ENCODE data around the gene TIMM10B. TPM values are rescaled to one million over a fixed set of nuclear protein-coding genes. Genes with fewer than 3 reads are reported as not detected.
A peak's percentile ranks its signal among the peaks of the same experiment; 100 is the strongest.
"Not testable (repeated sequence)": the region's sequence is repeated elsewhere in the genome, so short reads cannot be mapped to it uniquely, and the experiment has no call there.

Gene TIMM10B
- total RNA-seq, 1 experiment from 2014 or later = 24.7 TPM

DNA sequence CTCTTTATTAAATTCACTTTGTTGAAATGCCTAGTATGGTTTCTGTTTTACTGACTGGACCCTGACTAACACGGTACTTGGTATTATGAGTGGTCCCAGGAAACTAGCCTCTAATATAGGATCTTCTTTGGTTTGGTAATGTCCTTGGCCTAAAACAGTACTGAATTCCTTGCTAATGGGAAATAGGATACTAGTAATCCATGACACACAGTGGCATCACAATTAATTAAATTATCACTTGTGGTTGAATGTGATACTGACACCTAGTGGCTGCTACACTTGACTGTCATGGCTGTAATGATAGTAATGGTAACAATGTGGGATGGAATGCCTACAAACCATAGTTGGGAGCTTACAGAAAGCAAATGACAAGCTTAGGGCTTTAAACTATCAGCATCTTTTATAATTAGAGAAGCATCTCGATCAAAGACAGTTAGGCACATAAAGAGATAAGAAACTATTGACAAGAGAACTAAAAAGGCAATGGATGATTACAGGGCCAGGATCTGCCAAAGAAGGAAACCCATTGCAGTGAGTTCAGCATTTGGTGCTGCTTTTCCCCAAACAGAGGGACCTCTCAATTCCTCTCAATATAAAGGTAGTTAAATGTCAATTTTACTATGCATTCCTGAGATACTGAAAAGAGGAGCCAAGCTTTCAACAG lies 24.4 kb downstream of the TIMM10B start:
- peak; percentile 49 for DNase-seq (ENCODE audit: low read depth)

DNA sequence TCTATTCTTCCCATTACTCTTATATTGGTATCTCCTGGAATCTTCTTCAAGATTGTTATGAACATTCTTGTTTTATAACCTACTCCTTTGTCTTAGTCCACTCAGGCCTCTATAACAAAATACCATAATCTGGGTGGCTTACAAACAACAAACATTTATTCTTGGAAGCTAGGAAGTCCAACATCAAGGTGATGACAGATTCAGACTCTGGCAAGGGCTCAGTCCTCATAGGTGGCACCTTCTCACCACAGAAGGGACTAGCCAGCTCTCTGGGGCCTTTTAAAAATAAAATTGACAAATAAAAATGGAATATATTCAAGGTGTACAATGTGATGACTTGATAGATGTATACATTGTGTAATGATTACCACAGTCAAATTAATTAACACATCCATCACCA lies 35.6 kb downstream of the TIMM10B start:
- no peak for DNase-seq (ENCODE audit: low read depth)

DNA sequence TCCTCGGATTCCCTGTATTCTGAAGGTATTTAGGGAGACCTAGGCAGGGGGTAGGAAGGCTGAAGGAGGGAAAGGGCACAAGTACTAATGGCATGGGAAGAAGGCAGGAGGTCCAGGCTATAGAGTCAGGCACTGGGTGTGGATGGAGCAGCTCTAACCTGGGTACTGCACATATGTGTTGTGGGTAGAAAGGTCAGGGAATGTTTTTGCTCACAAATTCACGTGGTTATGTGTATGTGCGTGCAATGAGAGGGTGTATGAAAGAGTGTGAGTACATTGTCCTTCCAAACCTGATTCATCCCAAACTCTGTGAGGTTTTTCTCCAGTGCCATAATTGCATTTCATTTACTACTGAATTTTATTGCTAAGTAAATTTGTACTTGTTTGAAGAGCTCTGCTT lies 39.0 kb downstream of the TIMM10B start:
- DNase-seq (ENCODE audit: low read depth) = no peak

DNA sequence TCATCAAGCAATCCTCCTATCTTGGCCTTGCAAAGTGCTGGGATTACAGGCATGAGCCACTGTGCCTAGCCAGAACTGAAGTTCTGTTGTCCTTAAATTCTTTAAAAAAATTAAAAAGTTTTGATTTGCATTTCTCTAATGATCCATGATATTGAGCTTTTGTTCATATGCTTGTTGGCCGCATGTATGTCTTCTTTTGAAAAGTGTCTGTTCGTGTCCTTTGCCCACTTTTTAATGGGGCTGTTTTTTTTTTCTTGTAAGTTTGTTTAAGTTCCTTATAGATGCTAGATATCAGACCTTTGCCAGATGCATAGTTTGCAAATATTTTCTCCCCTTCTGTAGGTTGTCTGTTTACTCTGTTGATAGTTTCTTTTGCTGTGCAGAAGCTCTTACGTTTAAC lies 40.6 kb downstream of the TIMM10B start:
- DNase-seq (ENCODE audit: low read depth) = not testable (repeated sequence)

DNA sequence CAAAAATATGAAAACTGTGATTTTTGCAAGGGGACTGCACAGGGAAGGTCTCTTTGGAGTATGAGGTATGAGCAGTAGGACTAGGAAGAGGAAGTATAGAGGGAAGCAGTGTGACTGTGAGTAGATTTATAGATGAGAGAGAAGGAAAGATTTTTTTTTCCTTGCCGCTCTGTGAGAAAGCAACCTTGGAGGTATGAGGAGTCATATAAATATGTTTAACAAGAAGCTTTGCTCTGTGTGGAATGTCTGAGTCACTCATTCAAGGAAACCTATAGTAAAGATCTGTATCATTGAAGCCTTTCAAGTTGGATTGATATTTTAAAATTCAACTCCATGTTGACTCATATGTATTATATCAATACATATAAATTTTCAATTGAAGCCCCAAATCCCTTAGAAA lies 42.0 kb downstream of the TIMM10B start:
- peak; percentile 35 for DNase-seq (ENCODE audit: low read depth)

DNA sequence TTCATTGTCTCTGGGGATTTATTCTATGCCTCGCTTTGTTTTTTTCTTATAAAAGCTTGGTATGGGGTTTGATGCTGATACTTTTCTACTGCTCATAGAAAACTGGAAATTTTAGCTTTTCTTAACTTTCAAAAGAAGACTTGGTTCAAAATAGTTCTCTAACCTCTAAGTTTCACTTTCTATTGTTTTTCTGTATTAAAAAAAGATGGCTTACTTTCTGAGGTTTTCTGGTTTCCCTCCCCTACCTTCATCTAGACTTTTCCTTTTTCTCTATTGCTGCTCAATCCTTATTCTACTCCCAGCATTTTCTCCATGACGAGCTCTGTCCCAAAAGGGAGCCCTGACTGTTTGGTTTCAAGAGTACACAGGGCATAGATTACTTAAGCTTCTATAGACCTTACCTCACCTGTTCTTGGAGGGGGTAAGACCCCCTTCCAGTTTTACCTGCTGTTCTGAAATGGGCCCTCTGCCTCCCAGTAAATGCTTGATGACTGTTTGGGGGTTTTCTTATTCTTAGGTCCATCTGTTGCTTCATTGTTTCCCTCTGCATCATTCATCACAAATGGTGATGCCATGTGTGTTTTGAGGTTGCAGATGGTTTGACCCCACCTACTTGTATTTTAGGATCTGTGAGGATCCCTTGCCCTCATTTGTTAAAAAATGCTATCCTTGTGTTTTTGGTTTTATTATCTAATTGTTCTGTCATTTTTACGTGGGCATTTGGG lies 45.3 kb downstream of the TIMM10B start:
- DNase-seq (ENCODE audit: low read depth) = no peak

DNA sequence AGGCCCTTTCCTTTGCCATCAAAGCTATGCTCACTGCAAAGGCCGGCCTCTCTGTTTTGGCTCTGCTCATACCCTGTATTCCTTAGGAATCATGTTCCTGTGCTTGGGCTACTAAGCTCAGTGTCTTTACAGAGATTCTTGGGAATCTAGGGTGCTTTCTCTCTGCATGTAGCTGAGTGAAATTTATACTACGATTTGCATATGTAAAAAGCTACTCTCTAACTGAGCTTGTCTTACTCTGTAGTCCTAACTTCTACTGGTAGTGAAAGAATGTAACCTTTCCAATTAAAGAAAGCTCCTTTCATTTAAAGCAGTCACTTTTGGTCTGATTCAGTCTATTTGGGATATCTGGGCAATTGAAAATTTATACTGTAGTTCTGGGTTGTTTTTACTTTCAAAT lies 48.0 kb downstream of the TIMM10B start:
- DNase-seq (ENCODE audit: low read depth) = no peak

DNA sequence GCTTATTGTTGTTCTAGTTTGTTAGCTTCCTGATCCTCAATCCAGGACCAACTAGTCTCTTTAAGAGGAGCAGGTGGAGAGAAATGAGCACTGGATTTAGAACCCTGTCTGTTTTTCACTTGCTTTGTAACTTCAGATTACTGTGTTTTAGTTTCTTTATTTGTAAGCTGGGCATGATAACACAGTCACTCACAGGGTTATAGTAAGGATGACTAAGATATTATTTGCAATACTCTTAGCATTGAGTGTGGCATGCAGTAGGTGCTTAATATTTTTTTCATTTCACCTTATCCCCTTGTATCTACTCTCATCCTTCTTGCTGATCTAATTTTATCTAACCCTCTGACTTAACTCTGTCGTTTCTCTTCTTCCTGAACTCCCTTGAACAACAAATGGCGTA lies 49.5 kb downstream of the TIMM10B start:
- no peak for DNase-seq (ENCODE audit: low read depth)

DNA sequence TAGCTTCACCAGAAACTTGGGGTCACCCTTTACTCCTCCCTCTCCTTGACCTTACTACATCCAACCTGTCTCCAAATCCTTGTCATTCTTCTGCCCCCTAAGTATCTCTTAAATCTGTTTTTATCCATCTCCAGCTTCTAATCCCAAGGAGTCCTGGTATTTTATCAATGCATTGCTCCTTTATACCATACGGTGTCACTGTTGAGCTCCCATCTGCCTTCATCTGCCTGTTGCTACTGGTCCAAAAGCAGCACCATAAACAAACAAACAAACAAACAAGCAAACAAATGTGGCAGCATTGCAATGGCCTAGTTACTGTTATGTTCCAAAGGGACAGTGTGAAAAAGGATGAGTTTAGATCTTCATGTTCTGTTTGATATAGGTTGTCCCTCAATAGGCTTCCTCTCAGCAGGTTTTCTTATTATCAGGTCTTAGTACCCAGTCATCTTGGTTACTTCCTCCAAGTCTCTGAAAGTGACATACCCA lies 50.0 kb downstream of the TIMM10B start:
- peak; percentile 21 for DNase-seq (ENCODE audit: low read depth)

Other genes starting within 250 kb of the TIMM10B start
- 10.6 and 14.9 TPM in 2 replicates for gene FHIP1B, start 246.9 kb upstream of the TIMM10B start, total RNA-seq (2014; rRNA removed; shearing (Covaris generic))
- gene CNGA4, start 242.4 kb upstream of the TIMM10B start, total RNA-seq (2014; rRNA removed; shearing (Covaris generic)) = not detected in 2 replicates
- not detected in 2 replicates for gene CCKBR, start 221.7 kb upstream of the TIMM10B start, total RNA-seq (2014; rRNA removed; shearing (Covaris generic))
- gene CAVIN3, start 161.0 kb upstream of the TIMM10B start, total RNA-seq (2014; rRNA removed; shearing (Covaris generic)) = 173 and 189 TPM in 2 replicates
- 7.5 and 10.9 TPM in 2 replicates for gene SMPD1, start 91.0 kb upstream of the TIMM10B start, total RNA-seq (2014; rRNA removed; shearing (Covaris generic))
- gene APBB1, start 62.4 kb upstream of the TIMM10B start, total RNA-seq (2014; rRNA removed; shearing (Covaris generic)) = 6.2 and 6.7 TPM in 2 replicates
- gene HPX, start 40.5 kb upstream of the TIMM10B start, total RNA-seq (2014; rRNA removed; shearing (Covaris generic)) = 0.06 TPM in 1 of 2 replicates, not detected in the other
- gene TRIM3, start 7.6 kb upstream of the TIMM10B start, total RNA-seq (2014; rRNA removed; shearing (Covaris generic)) = 9.4 and 16.4 TPM in 2 replicates
- 42.5 and 58.7 TPM in 2 replicates for gene ARFIP2, start 170 bp upstream of the TIMM10B start, total RNA-seq (2014; rRNA removed; shearing (Covaris generic))
- gene DNHD1, start 15.8 kb downstream of the TIMM10B start, total RNA-seq (2014; rRNA removed; shearing (Covaris generic)) = 3.6 and 4.2 TPM in 2 replicates
- gene RRP8, start 122.1 kb downstream of the TIMM10B start, total RNA-seq (2014; rRNA removed; shearing (Covaris generic)) = 17.4 and 17.9 TPM in 2 replicates
- gene ILK, start 122.3 kb downstream of the TIMM10B start, total RNA-seq (2014; rRNA removed; shearing (Covaris generic)) = 120 and 140 TPM in 2 replicates
- gene TAF10, start 130.7 kb downstream of the TIMM10B start, total RNA-seq (2014; rRNA removed; shearing (Covaris generic)) = 53.0 and 57.0 TPM in 2 replicates
- gene TPP1, start 137.9 kb downstream of the TIMM10B start, total RNA-seq (2014; rRNA removed; shearing (Covaris generic)) = 2.5 and 14.9 TPM in 2 replicates
- 0.74 and 1.3 TPM in 2 replicates for gene DCHS1, start 174.3 kb downstream of the TIMM10B start, total RNA-seq (2014; rRNA removed; shearing (Covaris generic))
- gene MRPL17, start 201.8 kb downstream of the TIMM10B start, total RNA-seq (2014; rRNA removed; shearing (Covaris generic)) = 95.5 and 120 TPM in 2 replicates

Data from Daoy (cell line).